Kidney (tissue), 14 donors: ENCODE measurements around the gene LHPP. TPM values are rescaled to one million over a fixed set of nuclear protein-coding genes. Genes with fewer than 3 reads are reported as not detected.

Experiments used
- DNase-seq, 5 donors: peaks; one replicate each; pipeline ENCODE4 v3.0.0-alpha.2; 2013 to 2020
- FAIRE-seq: peaks from 2 replicates; lab custom pipeline; 2012; peaks lifted over from hg19 to GRCh38; lab: Jason Lieb, UNC
- H3K27ac ChIP-seq, 2 donors: one replicate each; pipeline ENCODE4 v1.7.0; 2013; ENCODE audit warnings: low read depth in 2 of 2, low read length in 2 of 2, inconsistent platforms in 1 of 2
- H3K27me3 ChIP-seq: one replicate; pipeline ENCODE4 v1.7.1; 2013; ENCODE audit warnings: low read length, inconsistent platforms; ENCODE audit not compliant: control insufficient read depth, insufficient read depth
- H3K36me3 ChIP-seq, 3 donors: one replicate each; pipeline versions ENCODE4 v1.7.0 to v1.7.1; 2013; ENCODE audit warnings: low read length in 3 of 3, control low read depth in 1 of 3, inconsistent platforms in 1 of 3; ENCODE audit not compliant: insufficient read depth in 3 of 3, control insufficient read depth in 2 of 3
- H3K4me1 ChIP-seq, 3 donors: one replicate each; pipeline versions ENCODE4 v1.7.0 to v1.7.1; 2013; ENCODE audit warnings: low read length in 3 of 3, inconsistent platforms in 1 of 3, low read depth in 1 of 3; ENCODE audit not compliant: control insufficient read depth in 2 of 3, insufficient read depth in 2 of 3
- H3K4me3 ChIP-seq, 3 donors: one replicate each; pipeline versions ENCODE4 v1.7.0 to v1.8.1; 2013; ENCODE audit warnings: low read length in 3 of 3, control low read depth in 1 of 3, inconsistent platforms in 1 of 3
- H3K9ac ChIP-seq, 3 donors: one replicate each; pipeline versions ENCODE4 v1.7.0 to v1.7.1; 2013; ENCODE audit warnings: low read length in 3 of 3, control low read depth in 1 of 3, inconsistent platforms in 1 of 3
- H3K9me3 ChIP-seq, 3 donors: one replicate each; pipeline versions ENCODE4 v1.7.0 to v1.7.1; 2013; ENCODE audit warnings: low read length in 3 of 3, control low read depth in 1 of 3, inconsistent platforms in 1 of 3; ENCODE audit not compliant: control insufficient read depth in 2 of 3, insufficient read depth in 1 of 3
- CTCF ChIP-seq: IDR thresholded peaks from 3 replicates; pipeline ENCODE4 v1.5.1; 2012; ENCODE audit warnings: mild to moderate bottlenecking, moderate library complexity, borderline replicate concordance; ENCODE audit not compliant: insufficient read depth; ENCODE audit errors: extremely low read depth
- intact Hi-C: fragments of 100-400 bp; cut with DNase I; formaldehyde crosslinking; loops from one replicate; pipeline ENCODE4 v1.11.1; 2022
- polyA plus RNA-seq: library from polyadenylated mRNA; stranded (reverse); fragments of 350-450 nt; fragmentation: Illumina TruSeq; extraction: RNeasy Lipid Tissue Mini Kit (QIAGEN cat#74804); gene quantifications from one replicate; pipeline ENCODE4 v1.2.3, GENCODE V29; 2014; ENCODE audit warnings: low read depth, low replicate concordance; ENCODE audit not compliant: insufficient read depth
- total RNA-seq: library from RNA; stranded (reverse); fragmentation: NEBNext Ultra II Directional; extraction: Animal tissue kit (Norgen Biotek cat#: 25700); gene quantifications from one replicate; pipeline ENCODE4 v1.2.1, GENCODE V29; 2021
- donor health status: control.
- donor health status: control.
- donor health status: control.
- donor health status: control.
- donor health status: control.
- donor health status: DM: yes; HTN: yes; CAD: no.
- donor health status: Normal renal cell carcinoma (clear cell type).

The LHPP gene
- total and polyA plus RNA-seq, 2 donors from 2014 or later = 16.6 to 52.5 TPM

GRCh38 chr10:124593431-124593985, 131.9 kb downstream of the LHPP start:
- peak overlapping the region in 1 of 2 donors; percentile 4 for H3K27ac ChIP-seq

DNA sequence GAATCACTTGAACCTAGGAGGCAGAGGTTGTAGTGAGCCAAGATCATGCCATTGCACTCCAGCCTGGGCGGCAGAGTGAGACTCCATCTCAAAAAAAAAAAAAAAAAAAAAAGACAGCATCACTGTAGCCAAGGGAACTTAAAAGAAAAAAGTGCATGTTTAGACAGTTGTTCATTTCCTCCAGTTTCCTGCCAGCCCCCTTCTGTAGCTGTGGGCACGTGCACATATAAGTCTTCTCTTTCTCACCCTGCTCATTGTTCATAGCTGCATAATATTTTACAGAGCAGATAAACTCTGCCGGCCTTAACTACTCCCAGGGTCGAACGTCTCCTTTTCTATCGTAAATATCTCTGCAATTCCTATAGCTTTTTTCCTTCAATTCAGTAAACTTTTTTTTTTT, 132.6 kb downstream of the LHPP start:
- H3K4me1 ChIP-seq = peaks cover 0 to 8% (median 7%) of the 10 kb centered on the region in 3 donors
- DNase-seq = peak in 1 of 5 donors; percentile 5
- no peaks in the 10 kb centered on the region for H3K36me3 ChIP-seq
- no peak overlapping the region for H3K27ac ChIP-seq
- H3K4me3 ChIP-seq = no peak overlapping the region
- no peak for FAIRE-seq
- no peak for TF ChIP-seq CTCF
- H3K27me3 ChIP-seq = no peaks in the 10 kb centered on the region
- H3K9ac ChIP-seq = no peak overlapping the region
- peaks cover 0 to 6% (median 0%) of the 10 kb centered on the region in 3 donors for H3K9me3 ChIP-seq
- intact Hi-C loops = no loop called here

More at GRCh38 chr10:124593431-124593985, 131.9 kb downstream of the LHPP start:
- DNase-seq = peak in 2 of 5 donors; percentile 37 to 80
- Histone ChIP-seq H3K9me3 (peaks cover 0 to 6% (median 0%) of the 10 kb centered on the region in 3 donors), H3K9ac (no peak overlapping the region), H3K36me3 (no peaks in the 10 kb centered on the region), H3K4me3 (no peak overlapping the region), H3K27me3 (no peaks in the 10 kb centered on the region), H3K4me1 (peaks cover 0 to 15% (median 14%) of the 10 kb centered on the region in 3 donors)
- no peak for TF ChIP-seq CTCF
- intact Hi-C loops = no loop called here
- FAIRE-seq = no peak

- Histone ChIP-seq H3K4me1 (peaks cover 0 to 4% (median 2%) of the 10 kb centered on the region in 3 donors), H3K9ac (no peak overlapping the region), H3K27me3 (no peaks in the 10 kb centered on the region), H3K27ac (no peak overlapping the region), H3K4me3 (no peak overlapping the region), H3K36me3 (no peaks in the 10 kb centered on the region), H3K9me3 (peaks cover 0 to 6% (median 0%) of the 10 kb centered on the region in 3 donors)
- intact Hi-C loops = no loop called here
- TF ChIP-seq CTCF = no peak
- DNase-seq (peak in 2 of 5 donors; percentile 26 to 65), FAIRE-seq (no peak)
Measured at GRCh38 chr10:124595143-124595883, 133.7 kb downstream of the LHPP start.
